DMS114 treated with DMSO at 0.1 percent for 48 hours (cell line): Measurements from ENCODE around the gene RASIP1.
"Not testable (repeated sequence)": the region's sequence is repeated elsewhere in the genome, so short reads cannot be mapped to it uniquely, and the experiment has no call there.

Experiments used
- DNase-seq: peaks from one replicate; lab custom pipeline; 2025; ENCODE audit not compliant: unreplicated experiment; lab: John Stamatoyannopoulos, UW

Gene RASIP1

GRCh38 chr19:48713041-48713863, 27.2 kb downstream of the RASIP1 start:
- no peak for DNase-seq

DNA sequence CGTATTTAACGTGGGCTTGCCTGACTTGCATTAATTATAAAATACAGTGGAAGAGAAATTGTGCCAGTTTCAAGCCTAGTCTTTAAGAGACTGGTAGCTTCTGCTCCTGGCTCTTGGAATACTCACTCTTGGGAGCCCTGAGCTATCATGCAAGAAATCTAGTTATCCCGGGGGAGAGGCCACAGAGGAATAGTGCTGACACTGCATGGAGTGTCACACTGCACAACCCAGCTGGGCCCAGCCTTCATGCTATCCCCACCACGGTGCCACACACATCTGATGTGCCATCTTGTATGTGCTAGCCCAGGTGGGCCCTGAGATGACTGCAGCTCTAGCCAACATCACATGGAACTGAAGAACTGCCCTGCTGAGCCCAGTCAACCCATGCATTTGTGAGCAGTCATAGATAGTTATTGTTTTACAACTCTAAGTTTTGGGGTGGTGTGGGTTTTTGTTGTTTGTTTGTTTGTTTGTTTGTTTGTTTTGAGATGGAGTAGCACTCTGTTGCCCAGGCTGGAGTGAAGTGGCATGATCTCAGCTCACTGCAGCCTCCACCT, 29.2 kb downstream of the RASIP1 start:
- no peak for DNase-seq

DNA sequence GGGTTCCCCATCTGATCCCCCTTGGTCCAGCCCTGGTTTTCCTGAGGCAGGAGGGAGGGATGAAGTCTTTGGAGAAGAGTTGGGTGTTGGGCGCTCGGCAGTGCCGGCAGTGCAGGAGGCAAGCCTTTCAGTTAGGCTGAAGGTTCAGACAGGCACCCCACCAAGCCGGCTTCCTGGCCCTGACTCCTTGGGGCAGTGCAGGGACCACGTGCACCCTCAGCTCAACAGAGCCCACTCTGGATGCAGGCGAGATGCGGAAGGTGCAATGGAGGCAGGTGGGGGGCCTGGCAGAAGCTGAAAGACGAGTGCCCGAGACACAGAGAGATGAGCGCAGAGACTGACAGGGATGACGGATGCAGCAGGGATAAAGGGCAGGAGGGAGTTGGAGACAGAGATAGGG, 31.9 kb downstream of the RASIP1 start:
- no peak for DNase-seq

- no peak for DNase-seq
Observed at GRCh38 chr19:48705431-48705830, 35.0 kb downstream of the RASIP1 start.

DNA sequence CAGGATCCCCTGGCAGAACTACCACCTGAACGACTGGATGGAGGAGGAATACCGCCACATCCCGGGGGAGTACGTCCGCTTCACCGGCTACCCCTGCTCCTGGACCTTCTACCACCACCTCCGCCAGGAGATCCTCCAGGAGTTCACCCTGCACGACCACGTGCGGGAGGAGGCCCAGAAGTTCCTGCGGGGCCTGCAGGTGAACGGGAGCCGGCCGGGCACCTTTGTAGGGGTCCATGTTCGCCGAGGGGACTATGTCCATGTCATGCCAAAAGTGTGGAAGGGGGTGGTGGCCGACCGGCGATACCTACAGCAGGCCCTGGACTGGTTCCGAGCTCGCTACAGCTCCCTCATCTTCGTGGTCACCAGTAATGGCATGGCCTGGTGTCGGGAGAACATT, 37.1 kb downstream of the RASIP1 start:
- no peak for DNase-seq

- no peak for DNase-seq
Observed at GRCh38 chr19:48702701-48703100, 37.7 kb downstream of the RASIP1 start.

DNA sequence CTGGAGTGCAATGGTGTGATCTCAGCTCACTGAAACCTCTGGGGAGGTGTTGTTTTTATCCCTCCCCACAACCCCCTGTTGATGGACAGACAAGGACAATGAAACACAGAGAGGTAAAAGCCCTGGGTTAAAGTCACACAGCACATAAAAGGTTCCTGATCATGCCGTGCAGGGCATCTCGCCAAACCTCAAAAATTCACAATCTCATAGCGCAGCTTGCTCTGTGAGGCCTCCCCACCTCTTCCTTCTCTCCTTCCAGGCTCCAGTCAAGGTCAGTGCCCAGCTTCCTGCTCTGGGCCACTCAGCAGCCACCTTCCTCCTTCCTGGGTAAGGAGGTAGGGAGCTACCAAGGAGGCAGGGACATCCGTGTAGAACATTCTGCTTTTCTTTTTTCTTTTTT, 42.4 kb downstream of the RASIP1 start:
- no peak for DNase-seq

GRCh38 chr19:48696353-48697010, 43.9 kb downstream of the RASIP1 start:
- DNase-seq, result no peak

GRCh38 chr19:48695743-48696352, 44.6 kb downstream of the RASIP1 start, which contains the start of gene FUT2:
Gene FUT2 (plus strand): TSS chr19:48695971. CDS start chr19:48702957, 6,986 bp downstream.
- DNase-seq, result no peak

DNA sequence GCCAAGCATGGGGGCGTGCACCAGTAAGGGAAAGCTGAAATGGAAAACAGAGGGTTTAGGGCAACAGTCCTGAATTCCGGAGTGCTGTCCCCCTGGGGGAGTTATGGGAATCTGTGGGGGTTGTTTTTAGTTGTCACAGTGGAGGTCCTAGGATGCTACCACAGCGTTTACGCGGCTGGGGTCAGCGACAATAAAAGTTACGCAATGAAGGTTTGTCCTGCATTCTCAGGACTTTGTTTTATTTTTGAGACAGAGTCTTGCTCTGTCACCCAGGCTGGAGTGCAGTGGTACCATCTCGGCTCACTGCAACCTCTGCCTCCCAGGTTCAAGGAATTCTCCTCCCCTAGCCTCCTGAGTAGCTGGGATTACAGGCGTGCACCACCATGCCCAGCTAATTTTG, 46.8 kb downstream of the RASIP1 start:
- DNase-seq, result not testable (repeated sequence)

DNA sequence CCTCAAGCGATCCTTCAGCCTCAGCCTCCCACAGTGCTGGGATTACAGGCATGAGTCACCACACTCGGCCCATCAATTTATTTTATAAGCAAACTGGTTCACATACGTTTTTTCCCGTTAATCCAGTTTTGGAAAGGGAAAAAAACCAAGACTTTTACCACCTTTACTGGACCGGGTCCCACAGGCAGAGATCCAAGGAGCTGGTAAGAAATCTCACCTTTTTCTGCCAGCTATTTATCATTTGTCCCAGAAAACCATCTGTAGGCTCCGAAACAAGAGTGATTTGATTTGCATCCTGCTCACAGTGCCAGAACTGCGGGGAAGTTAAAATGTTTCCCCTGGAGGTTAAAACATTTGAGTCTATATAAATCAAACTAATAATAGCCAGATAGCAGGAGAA, 51.0 kb downstream of the RASIP1 start:
- no peak for DNase-seq

- no peak for DNase-seq
Observed at GRCh38 chr19:48687776-48688175, 52.6 kb downstream of the RASIP1 start.

DNA sequence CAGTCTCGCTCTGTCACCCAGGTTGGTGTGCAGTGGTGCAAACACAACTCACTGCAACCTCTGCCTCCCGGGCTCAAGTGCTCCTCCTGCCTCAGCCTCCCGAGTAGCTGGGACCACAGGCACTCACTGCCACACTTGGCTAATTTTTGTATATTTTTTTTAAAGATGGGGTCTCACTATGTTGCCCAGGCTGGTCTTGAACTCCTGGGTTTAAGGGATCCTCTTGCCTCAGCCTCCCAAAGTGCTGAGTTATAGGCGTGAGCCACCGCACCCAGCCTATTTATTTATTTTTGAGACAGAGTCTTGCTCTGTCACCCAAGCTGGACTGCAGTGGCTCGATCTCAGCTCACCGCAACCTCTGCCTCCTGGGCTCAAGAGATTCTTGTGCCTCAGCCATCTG, 53.8 kb downstream of the RASIP1 start:
- not testable (repeated sequence) for DNase-seq

DNA sequence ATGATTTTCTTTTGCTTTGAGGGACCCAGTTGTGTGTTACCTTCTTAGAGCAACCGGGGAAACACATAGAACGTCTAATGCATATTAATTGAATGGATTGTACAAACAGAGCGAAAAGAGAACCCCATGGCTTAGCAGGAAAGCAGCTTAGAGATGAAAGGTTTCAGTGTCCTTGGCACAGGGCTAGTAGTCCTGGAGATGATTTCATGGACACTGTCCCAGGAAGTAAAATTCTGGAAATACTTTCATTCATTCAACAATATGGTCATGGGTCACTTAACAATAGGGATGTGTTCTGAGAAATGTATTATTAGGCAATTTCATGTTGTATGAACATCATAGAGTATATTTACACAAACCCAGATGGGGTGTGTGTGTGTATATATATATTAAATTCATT, 54.3 kb downstream of the RASIP1 start:
- DNase-seq, result no peak

GRCh38 chr19:48685583-48685982, 54.8 kb downstream of the RASIP1 start:
- DNase-seq, result no peak

GRCh38 chr19:48683349-48683748, 57.1 kb downstream of the RASIP1 start:
- DNase-seq, result peak; percentile 35

DNA sequence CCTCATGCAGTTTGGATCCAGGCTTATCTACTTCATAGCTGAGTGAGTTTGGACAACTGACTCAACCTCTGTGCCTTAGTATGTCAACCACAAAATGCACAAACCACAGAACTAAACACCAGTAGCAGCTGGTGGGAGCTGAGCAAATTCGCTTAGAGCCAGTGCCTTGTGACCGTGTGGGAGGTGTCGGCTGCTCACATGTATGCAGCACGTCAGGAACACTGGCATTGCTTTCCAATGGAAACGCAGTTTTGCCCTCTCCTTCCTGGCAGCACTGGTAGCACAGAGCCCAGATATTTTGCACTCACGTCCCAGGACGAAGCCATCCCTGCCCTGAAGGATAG, 59.3 kb downstream of the RASIP1 start:
- no peak for DNase-seq

- DNase-seq, result no peak
Observed at GRCh38 chr19:48680436-48681126, 59.8 kb downstream of the RASIP1 start.

GRCh38 chr19:48680006-48680405, 60.4 kb downstream of the RASIP1 start:
- not testable (repeated sequence) for DNase-seq

GRCh38 chr19:48678201-48678600, 62.2 kb downstream of the RASIP1 start:
- DNase-seq, result no peak

DNA sequence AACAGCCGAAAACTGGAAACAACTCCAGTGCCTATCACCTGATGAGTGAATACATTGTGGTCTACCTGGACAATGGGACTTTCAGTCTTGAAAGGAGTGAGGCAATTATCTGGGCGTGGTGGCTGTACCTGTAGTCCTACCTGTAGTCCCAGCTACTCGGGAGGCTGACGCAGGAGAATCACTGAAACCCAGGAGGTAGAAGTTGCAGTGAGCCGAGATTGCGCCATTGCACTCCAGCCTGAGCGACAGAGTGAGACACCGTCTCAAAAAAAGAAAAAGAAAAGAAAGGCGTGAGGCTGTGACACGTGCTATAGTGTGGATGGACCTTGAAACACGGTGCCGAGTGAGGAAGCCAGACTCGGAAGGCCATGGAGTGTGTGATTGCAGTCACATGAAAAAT, 63.5 kb downstream of the RASIP1 start:
- DNase-seq, result no peak
